GM19455 (cell line): ENCODE measurements around the gene SMG5.
A peak's percentile ranks its signal among the peaks of the same experiment; 100 is the strongest.

Source experiments
- ATAC-seq: cut with Tn5 transposase; IDR thresholded peaks from one replicate; pipeline ENCODE4 v1.9.1; 2021; ENCODE audit not compliant: unreplicated experiment

Gene SMG5

DNA sequence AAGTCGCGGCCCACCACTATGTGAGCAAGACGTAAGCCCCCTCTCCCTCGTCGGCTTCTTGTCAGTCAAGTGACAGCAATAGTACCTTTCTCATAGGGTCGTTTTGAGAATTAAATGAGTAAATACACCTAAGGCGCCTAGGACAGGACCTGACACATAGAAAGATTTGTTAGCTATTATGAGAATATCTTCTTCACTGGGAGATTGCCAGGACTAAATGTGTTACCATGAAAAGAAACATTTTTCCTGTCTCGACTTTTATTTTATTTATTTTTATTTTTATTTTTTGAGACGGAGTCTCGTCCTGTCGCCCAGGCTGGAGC, 69.0 kb downstream of the SMG5 start:
- no peak for ATAC-seq

DNA sequence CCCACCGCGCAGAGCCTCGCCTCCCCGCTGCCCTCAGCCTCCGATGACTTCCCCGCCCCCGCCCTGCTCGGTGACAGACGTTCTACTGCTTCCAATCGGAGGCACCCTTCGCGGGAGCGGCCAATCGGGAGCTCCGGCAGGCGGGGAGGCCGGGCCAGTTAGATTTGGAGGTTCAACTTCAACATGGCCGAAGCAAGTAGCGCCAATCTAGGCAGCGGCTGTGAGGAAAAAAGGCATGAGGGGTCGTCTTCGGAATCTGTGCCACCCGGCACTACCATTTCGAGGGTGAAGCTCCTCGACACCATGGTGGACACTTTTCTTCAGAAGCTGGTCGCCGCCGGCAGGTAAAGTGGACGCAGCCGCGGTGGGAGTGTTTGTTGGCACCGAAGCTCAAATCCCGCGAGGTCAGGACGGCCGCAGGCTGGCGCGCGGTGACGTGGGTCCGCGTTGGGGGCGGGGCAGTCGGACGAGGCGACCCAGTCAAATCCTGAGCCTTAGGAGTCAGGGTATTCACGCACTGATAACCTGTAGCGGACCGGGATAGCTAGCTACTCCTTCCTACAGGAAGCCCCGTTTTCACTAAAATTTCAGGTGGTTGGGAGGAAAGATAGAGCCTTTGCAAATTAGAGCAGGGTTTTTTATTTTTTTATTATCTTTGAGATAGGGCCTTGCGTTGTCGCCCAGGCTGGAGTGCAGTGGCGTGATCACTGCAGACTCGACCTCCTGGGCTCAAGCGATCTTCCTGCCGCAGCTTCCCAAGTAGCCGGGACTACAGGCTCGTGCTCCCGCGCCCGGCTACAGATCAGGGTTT, 69.6 kb downstream of the SMG5 start, which contains the start of gene PMF1:
Gene PMF1 (plus strand): TSS at position 175 of the 811 bp plus-strand sequence. CDS start 9 bp downstream, at position 184.
- ATAC-seq, result peak; percentile 86

DNA sequence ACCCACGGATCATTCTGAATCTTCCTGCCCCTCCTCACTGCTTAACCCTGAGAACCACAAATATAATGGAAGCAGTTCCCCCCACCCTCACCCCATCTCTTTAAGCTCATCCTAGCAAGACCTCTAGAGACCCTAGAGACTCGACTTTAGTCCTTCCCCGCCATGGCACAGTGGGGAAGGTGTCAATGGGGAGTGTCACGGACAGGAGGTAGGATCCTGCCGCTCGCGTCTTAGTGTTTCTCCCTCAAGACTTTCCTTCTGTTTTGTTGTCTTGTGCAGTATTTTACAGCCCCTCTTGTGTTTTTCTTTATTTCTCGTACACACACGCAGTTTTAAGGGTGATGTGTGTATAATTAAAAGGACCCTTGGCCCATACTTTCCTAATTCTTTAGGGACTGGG, 70.5 kb downstream of the SMG5 start:
- no peak for ATAC-seq

DNA sequence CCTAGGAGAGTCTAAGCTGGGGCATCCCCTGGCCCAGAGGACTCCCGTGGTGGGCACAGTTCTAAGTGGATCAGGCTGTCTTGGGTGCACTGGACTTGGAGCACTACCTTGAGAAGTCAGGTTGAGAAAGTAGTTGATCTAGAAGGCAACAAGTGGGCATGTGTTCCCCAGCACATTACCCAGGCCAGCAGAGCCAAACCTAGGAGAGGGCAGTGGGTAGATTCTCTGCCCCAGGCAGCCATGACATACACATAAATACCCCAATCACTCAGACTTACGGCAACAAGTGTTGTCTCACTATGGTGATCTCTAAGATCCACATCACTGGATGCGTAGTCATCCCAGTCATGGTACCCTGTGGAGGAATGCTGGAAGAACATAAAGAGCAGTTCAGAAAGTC, 71.4 kb downstream of the SMG5 start:
- no peak for ATAC-seq

DNA sequence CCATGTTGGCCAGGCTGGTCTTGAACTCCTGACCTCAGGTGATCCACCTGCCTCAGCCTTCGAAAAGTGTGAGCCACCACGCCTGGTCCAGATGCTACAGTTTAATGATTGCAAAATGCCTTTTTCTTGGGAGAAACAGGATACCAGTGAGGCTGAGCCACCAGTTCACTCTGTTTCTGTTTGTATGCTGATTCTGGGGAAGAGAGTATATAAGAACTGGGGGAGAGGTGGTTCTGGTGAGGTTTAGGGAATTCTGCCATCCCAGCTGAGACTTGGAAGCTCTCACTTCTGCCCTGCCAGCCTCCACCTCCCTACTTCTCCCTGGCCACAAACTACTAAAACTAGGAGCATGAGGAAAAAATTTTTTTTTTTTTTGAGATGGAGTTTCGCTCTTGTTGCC, 77.9 kb downstream of the SMG5 start:
- ATAC-seq, result no peak

DNA sequence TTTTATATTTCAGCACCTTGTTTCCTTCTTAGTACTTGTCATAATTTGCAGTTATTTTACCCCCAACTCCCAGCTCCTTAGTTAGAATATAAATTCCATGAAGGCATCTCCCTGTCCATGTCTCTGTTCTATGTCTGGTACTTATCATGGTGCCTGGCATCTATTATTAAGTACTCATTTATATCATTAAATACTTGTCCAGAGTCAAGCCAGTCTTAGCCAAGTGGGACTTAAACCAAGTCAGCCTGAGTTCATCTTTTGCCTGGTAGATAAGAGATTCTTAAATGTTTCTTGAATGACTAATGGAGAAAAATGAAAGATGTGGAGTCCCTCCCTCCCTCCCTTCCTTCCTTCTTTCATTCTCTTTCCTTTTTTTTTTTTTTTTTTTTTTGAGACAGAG, 79.3 kb downstream of the SMG5 start:
- ATAC-seq, result no peak

DNA sequence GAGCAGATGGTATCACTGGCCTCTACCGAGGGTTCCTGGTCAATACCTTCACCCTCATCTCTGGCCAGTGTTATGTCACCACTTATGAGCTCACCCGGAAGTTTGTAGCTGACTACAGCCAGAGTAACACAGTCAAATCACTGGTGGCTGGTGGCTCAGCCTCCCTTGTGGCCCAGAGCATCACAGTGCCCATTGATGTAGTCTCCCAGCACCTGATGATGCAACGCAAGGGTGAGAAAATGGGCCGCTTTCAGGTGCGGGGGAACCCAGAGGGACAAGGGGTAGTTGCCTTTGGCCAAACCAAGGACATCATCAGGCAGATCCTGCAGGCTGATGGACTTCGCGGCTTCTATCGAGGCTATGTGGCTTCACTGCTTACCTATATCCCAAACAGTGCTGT, 82.6 kb downstream of the SMG5 start:
- ATAC-seq, result no peak
